ENCODE measurements around the gene PDIK1L.
"Not testable (repeated sequence)": the region's sequence is repeated elsewhere in the genome, so short reads cannot be mapped to it uniquely, and the experiment has no call there.

PDIK1L gene

GRCh38 chr1:26102526-26102925 is 9.1 kb upstream of the PDIK1L start:
- no peaks in the 10 kb centered on the region for H3K4me1 ChIP-seq (ENCODE audit: control insufficient read depth, insufficient read depth, low read length)
- H3K9me3 ChIP-seq (ENCODE audit: control insufficient read depth, insufficient read depth, low read length) = no peaks in the 10 kb centered on the region
- H3K27ac ChIP-seq (ENCODE audit: low read depth, low read length) = no peak overlapping the region
- no peaks in the 10 kb centered on the region for H3K36me3 ChIP-seq (ENCODE audit: control insufficient read depth, insufficient read depth, low read length)
- H3K9ac ChIP-seq (ENCODE audit: low read depth, low read length) = no peak overlapping the region
- no peak overlapping the region for H3K4me3 ChIP-seq (ENCODE audit: low read depth, low read length)
- H3K27me3 ChIP-seq (ENCODE audit: control insufficient read depth, insufficient read depth, low read length) = no peaks in the 10 kb centered on the region

GRCh38 chr1:26105226-26105548 is 6.4 kb upstream of the PDIK1L start:
- not testable (repeated sequence) for H3K9me3 ChIP-seq (ENCODE audit: control insufficient read depth, insufficient read depth, low read length); H3K4me1 ChIP-seq (ENCODE audit: control insufficient read depth, insufficient read depth, low read length); H3K9ac ChIP-seq (ENCODE audit: low read depth, low read length); H3K36me3 ChIP-seq (ENCODE audit: control insufficient read depth, insufficient read depth, low read length); H3K4me3 ChIP-seq (ENCODE audit: low read depth, low read length); H3K27ac ChIP-seq (ENCODE audit: low read depth, low read length)
- H3K27me3 ChIP-seq (ENCODE audit: control insufficient read depth, insufficient read depth, low read length) = peaks cover 11% of the 10 kb centered on the region

- peaks cover 17% of the 10 kb centered on the region for H3K27me3 ChIP-seq (ENCODE audit: control insufficient read depth, insufficient read depth, low read length)
- H3K9ac ChIP-seq (ENCODE audit: low read depth, low read length) = no peak overlapping the region
- H3K4me1 ChIP-seq (ENCODE audit: control insufficient read depth, insufficient read depth, low read length) = peaks cover 7% of the 10 kb centered on the region; the same call in 1 of the 2 replicates
- no peaks in the 10 kb centered on the region for H3K9me3 ChIP-seq (ENCODE audit: control insufficient read depth, insufficient read depth, low read length)
- H3K36me3 ChIP-seq (ENCODE audit: control insufficient read depth, insufficient read depth, low read length) = peaks cover 3% of the 10 kb centered on the region
- no peak overlapping the region; the same call in 1 of the 2 replicates for H3K4me3 ChIP-seq (ENCODE audit: low read depth, low read length)
- H3K27ac ChIP-seq (ENCODE audit: low read depth, low read length) = no peak overlapping the region
Measured at GRCh38 chr1:26109229-26110164, 2.1 kb upstream of the PDIK1L start.

- Histone ChIP-seq H3K9me3 (ENCODE audit: control insufficient read depth, insufficient read depth, low read length) (no peaks in the 10 kb centered on the region), H3K4me3 (ENCODE audit: low read depth, low read length) (peak overlapping the region; percentile 94), H3K36me3 (ENCODE audit: control insufficient read depth, insufficient read depth, low read length) (peaks cover 9% of the 10 kb centered on the region), H3K27me3 (ENCODE audit: control insufficient read depth, insufficient read depth, low read length) (peaks cover 17% of the 10 kb centered on the region), H3K4me1 (ENCODE audit: control insufficient read depth, insufficient read depth, low read length) (peaks cover 7% of the 10 kb centered on the region; the same call in 1 of the 2 replicates), H3K9ac (ENCODE audit: low read depth, low read length) (peak overlapping the region; percentile 73), H3K27ac (ENCODE audit: low read depth, low read length) (peak overlapping the region; percentile 96)
Measured at GRCh38 chr1:26110731-26111529, 694 bp upstream of the PDIK1L start.

- H3K36me3 ChIP-seq (ENCODE audit: control insufficient read depth, insufficient read depth, low read length) = peaks cover 9% of the 10 kb centered on the region
- H3K27ac ChIP-seq (ENCODE audit: low read depth, low read length) = peak overlapping the region; percentile 96
- no peaks in the 10 kb centered on the region for H3K9me3 ChIP-seq (ENCODE audit: control insufficient read depth, insufficient read depth, low read length)
- peak overlapping the region; percentile 40 for H3K9ac ChIP-seq (ENCODE audit: low read depth, low read length)
- H3K4me1 ChIP-seq (ENCODE audit: control insufficient read depth, insufficient read depth, low read length) = peaks cover 7% of the 10 kb centered on the region; the same call in 1 of the 2 replicates
- H3K4me3 ChIP-seq (ENCODE audit: low read depth, low read length) = peak overlapping the region; percentile 94
- peaks cover 17% of the 10 kb centered on the region for H3K27me3 ChIP-seq (ENCODE audit: control insufficient read depth, insufficient read depth, low read length)
Measured at GRCh38 chr1:26112407-26112775, 767 bp downstream of the PDIK1L start.

GRCh38 chr1:26114165-26114927 is 2.7 kb downstream of the PDIK1L start:
- peaks cover 7% of the 10 kb centered on the region; the same call in 1 of the 2 replicates for H3K4me1 ChIP-seq (ENCODE audit: control insufficient read depth, insufficient read depth, low read length)
- H3K9me3 ChIP-seq (ENCODE audit: control insufficient read depth, insufficient read depth, low read length) = no peaks in the 10 kb centered on the region
- no peak overlapping the region for H3K27ac ChIP-seq (ENCODE audit: low read depth, low read length)
- no peak overlapping the region for H3K4me3 ChIP-seq (ENCODE audit: low read depth, low read length)
- H3K36me3 ChIP-seq (ENCODE audit: control insufficient read depth, insufficient read depth, low read length) = peaks cover 24% of the 10 kb centered on the region
- H3K27me3 ChIP-seq (ENCODE audit: control insufficient read depth, insufficient read depth, low read length) = peaks cover 15% of the 10 kb centered on the region
- H3K9ac ChIP-seq (ENCODE audit: low read depth, low read length) = no peak overlapping the region

- no peak overlapping the region for H3K27ac ChIP-seq (ENCODE audit: low read depth, low read length)
- no peaks in the 10 kb centered on the region for H3K27me3 ChIP-seq (ENCODE audit: control insufficient read depth, insufficient read depth, low read length)
- H3K9ac ChIP-seq (ENCODE audit: low read depth, low read length) = no peak overlapping the region
- peaks cover 31% of the 10 kb centered on the region for H3K36me3 ChIP-seq (ENCODE audit: control insufficient read depth, insufficient read depth, low read length)
- no peaks in the 10 kb centered on the region for H3K9me3 ChIP-seq (ENCODE audit: control insufficient read depth, insufficient read depth, low read length)
- H3K4me1 ChIP-seq (ENCODE audit: control insufficient read depth, insufficient read depth, low read length) = no peaks in the 10 kb centered on the region
- H3K4me3 ChIP-seq (ENCODE audit: low read depth, low read length) = no peak overlapping the region
Measured at GRCh38 chr1:26119892-26120608, 8.4 kb downstream of the PDIK1L start.

GRCh38 chr1:26121854-26122773 is 10.5 kb downstream of the PDIK1L start:
- Histone ChIP-seq H3K9ac (ENCODE audit: low read depth, low read length) (no peak overlapping the region), H3K27ac (ENCODE audit: low read depth, low read length) (no peak overlapping the region), H3K36me3 (ENCODE audit: control insufficient read depth, insufficient read depth, low read length) (peaks cover 30% of the 10 kb centered on the region), H3K27me3 (ENCODE audit: control insufficient read depth, insufficient read depth, low read length) (no peaks in the 10 kb centered on the region), H3K4me3 (ENCODE audit: low read depth, low read length) (no peak overlapping the region), H3K4me1 (ENCODE audit: control insufficient read depth, insufficient read depth, low read length) (peaks cover 8% of the 10 kb centered on the region; the same call in 1 of the 2 replicates), H3K9me3 (ENCODE audit: control insufficient read depth, insufficient read depth, low read length) (no peaks in the 10 kb centered on the region)

- H3K4me1 ChIP-seq (ENCODE audit: control insufficient read depth, insufficient read depth, low read length) = peaks cover 8% of the 10 kb centered on the region; the same call in 1 of the 2 replicates
- no peaks in the 10 kb centered on the region for H3K27me3 ChIP-seq (ENCODE audit: control insufficient read depth, insufficient read depth, low read length)
- H3K36me3 ChIP-seq (ENCODE audit: control insufficient read depth, insufficient read depth, low read length) = peaks cover 24% of the 10 kb centered on the region
- no peak overlapping the region for H3K27ac ChIP-seq (ENCODE audit: low read depth, low read length)
- H3K9me3 ChIP-seq (ENCODE audit: control insufficient read depth, insufficient read depth, low read length) = no peaks in the 10 kb centered on the region
- H3K4me3 ChIP-seq (ENCODE audit: low read depth, low read length) = no peak overlapping the region
- no peak overlapping the region for H3K9ac ChIP-seq (ENCODE audit: low read depth, low read length)
Measured at GRCh38 chr1:26122988-26123973, 11.7 kb downstream of the PDIK1L start.

Data from HUES48 (cell line).